ENCODE data around the gene MIA.

The MIA gene

GRCh38 chr19:40739030-40739839 lies 36.1 kb upstream of the MIA start:
- no peak for DNase-seq (ENCODE audit: extremely low read depth, low read depth)
- no peak for TF ChIP-seq CTCF (IDR thresholded peaks at IDR 0.05; ENCODE audit: low read depth, low read length)

- TF ChIP-seq CTCF (IDR thresholded peaks at IDR 0.05; ENCODE audit: low read depth, low read length), result no peak
- no peak for DNase-seq (ENCODE audit: extremely low read depth, low read depth)
These were observed 35.2 kb upstream of the MIA start for GRCh38 chr19:40739871-40740703.

DNA sequence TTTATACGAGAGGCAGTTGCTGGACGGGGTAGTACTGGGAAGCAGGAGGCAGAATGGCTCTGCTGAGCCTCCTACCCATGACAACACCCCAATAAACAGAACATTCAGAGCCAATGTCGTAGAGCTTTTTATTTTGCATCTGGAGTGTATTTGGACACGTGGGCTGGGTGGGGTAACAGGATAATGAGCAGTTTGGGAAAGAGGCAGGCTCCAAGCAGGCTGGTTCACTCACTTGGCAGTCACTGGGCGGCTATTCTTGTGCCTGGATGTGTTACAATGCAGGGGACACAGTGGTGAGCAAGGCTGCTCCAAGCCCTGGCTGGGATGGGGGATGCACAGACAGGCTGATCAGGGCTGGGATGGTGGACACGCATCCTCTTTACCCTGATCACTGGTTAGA lies 34.6 kb upstream of the MIA start:
- no peak for TF ChIP-seq CTCF (IDR thresholded peaks at IDR 0.05; ENCODE audit: low read depth, low read length)
- DNase-seq (ENCODE audit: extremely low read depth, low read depth), result peak; percentile 78

- TF ChIP-seq CTCF (IDR thresholded peaks at IDR 0.05; ENCODE audit: low read depth, low read length), result no peak
- no peak for DNase-seq (ENCODE audit: extremely low read depth, low read depth)
These were observed 33.6 kb upstream of the MIA start for GRCh38 chr19:40741527-40742390.

DNA sequence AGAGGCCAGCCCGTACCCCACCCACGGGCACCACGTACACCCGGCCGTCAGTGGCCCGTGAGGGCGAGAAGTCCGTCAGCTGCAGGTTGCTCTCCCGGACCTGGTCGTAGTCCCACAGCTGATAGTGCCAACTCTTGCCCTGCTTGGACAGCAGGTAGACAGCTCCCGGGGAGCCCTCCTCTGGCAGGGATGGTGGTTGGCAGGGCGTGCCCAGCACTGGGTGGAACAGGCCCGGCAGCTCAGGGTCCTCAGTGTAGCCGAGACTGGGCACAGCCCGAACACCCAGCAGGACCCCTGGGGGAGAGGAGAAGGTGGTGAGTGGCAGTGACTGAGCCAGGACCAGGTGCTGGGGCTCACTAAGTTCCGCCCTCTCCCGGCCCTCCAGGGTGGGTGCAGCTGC lies 32.8 kb upstream of the MIA start:
- TF ChIP-seq CTCF (IDR thresholded peaks at IDR 0.05; ENCODE audit: low read depth, low read length), result no peak
- DNase-seq (ENCODE audit: extremely low read depth, low read depth), result no peak

GRCh38 chr19:40742886-40743285 lies 32.4 kb upstream of the MIA start:
- DNase-seq (ENCODE audit: extremely low read depth, low read depth), result no peak
- no peak for TF ChIP-seq CTCF (IDR thresholded peaks at IDR 0.05; ENCODE audit: low read depth, low read length)

All from AG09319 (cell line).